Endothelial cell of umbilical vein (primary cell): ENCODE measurements around the gene INPP4B. TPM values are rescaled to one million over a fixed set of nuclear protein-coding genes. Genes with fewer than 3 reads are reported as not detected.

ENCODE experiments used
- BruUV-seq: library from RNA; stranded (reverse); fragments of 400-500 nt; replicated peaks from 2 replicates; lab custom pipeline; 2021; lab: Mats Ljungman, UMichigan
- CTCF ChIA-PET: fragments of 300-600, 350-600 bp; sonication (Branson Sonifier 250); formaldehyde crosslinking; loops from one replicate; lab custom pipeline; 2021; ENCODE audit warnings: antibody characterized with exemption, inconsistent platforms; lab: Charles Lee
- POLR2A ChIA-PET: fragments of 300-600, 350-600 bp; sonication (Branson Sonifier 250); formaldehyde crosslinking; loops from one replicate; lab custom pipeline; 2021; ENCODE audit warnings: antibody characterized with exemption, inconsistent platforms; lab: Charles Lee
- DNase-seq: peaks from one replicate; pipeline ENCODE4 v3.0.0-alpha.2; 2011; ENCODE audit warnings: low read depth, low spot score
- FAIRE-seq: peaks from 2 replicates; lab custom pipeline; 2011; peaks lifted over from hg19 to GRCh38; lab: Jason Lieb, UNC
- H2AFZ ChIP-seq: 2 replicates; pipeline ENCODE4 v1.6.0; 2012; ENCODE audit warnings: low read depth, low read length, control low read depth, inconsistent platforms
- H3K27ac ChIP-seq: 2 replicates; pipeline ENCODE4 v1.5.1; 2011; ENCODE audit warnings: low read depth, mild to moderate bottlenecking, control low read depth, low read length, moderate library complexity; ENCODE audit not compliant: insufficient read depth
- H3K27me3 ChIP-seq, 2 experiments: 2 replicates each; pipeline versions ENCODE4 v1.6.0 to v1.6.1; 2011; ENCODE audit warnings: low read length in 2 of 2, mixed read lengths in 1 of 2; ENCODE audit not compliant: control insufficient read depth in 2 of 2, insufficient read depth in 2 of 2
- H3K36me3 ChIP-seq, 2 experiments: 2 replicates in 1 of 2; 3 replicates in 1 of 2; pipeline ENCODE4 v1.5.1; 2011; ENCODE audit warnings: low read length in 2 of 2, mild to moderate bottlenecking in 1 of 2, moderate library complexity in 1 of 2; ENCODE audit not compliant: control insufficient read depth in 2 of 2, insufficient read depth in 2 of 2; ENCODE audit errors: extremely low read depth in 1 of 2
- H3K4me1 ChIP-seq: 3 replicates; pipeline ENCODE4 v1.5.1; 2011; ENCODE audit warnings: mild to moderate bottlenecking, low read length; ENCODE audit not compliant: control insufficient read depth, insufficient read depth; ENCODE audit errors: extremely low read depth
- H3K4me2 ChIP-seq: 2 replicates; pipeline ENCODE4 v1.6.1; 2011; ENCODE audit warnings: low read length, control low read depth, mixed read lengths; ENCODE audit not compliant: insufficient read depth
- H3K4me3 ChIP-seq, 3 experiments: fragments of 200-600 bp in 1 of 3; sonication (generic), shearing (Covaris generic) in 1 of 3; replicated peaks in 1 of 3; 2 replicates each; pipeline ENCODE4 v1.5.1; 2011 to 2016; ENCODE audit warnings: control low read depth in 3 of 3, low read length in 3 of 3, mild to moderate bottlenecking in 2 of 3, inconsistent platforms in 1 of 3, low read depth in 1 of 3, moderate library complexity in 1 of 3; ENCODE audit not compliant: insufficient read depth in 1 of 3
- H3K79me2 ChIP-seq: 2 replicates; pipeline ENCODE4 v1.6.0; 2012; ENCODE audit warnings: low read length, inconsistent platforms; ENCODE audit not compliant: control insufficient read depth, insufficient read depth
- H3K9ac ChIP-seq: replicated peaks from 2 replicates; pipeline ENCODE3; 2011; ENCODE audit warnings: low read length, control low read depth; ENCODE audit not compliant: insufficient read depth; ENCODE audit errors: extremely low read depth
- H3K9me1 ChIP-seq: replicated peaks from 3 replicates; pipeline ENCODE4 v1.6.0; 2011; ENCODE audit warnings: mild to moderate bottlenecking, low read length; ENCODE audit not compliant: control insufficient read depth, insufficient read depth; ENCODE audit errors: extremely low read depth
- H3K9me3 ChIP-seq: replicated peaks from 2 replicates; pipeline ENCODE4 v1.5.1; 2012; ENCODE audit warnings: low read length, inconsistent platforms; ENCODE audit not compliant: control insufficient read depth, insufficient read depth
- H4K20me1 ChIP-seq: replicated peaks from 2 replicates; pipeline ENCODE3; 2011; ENCODE audit warnings: mild to moderate bottlenecking, low read length; ENCODE audit not compliant: control insufficient read depth, insufficient read depth; ENCODE audit errors: extremely low read depth
- CTCF ChIP-seq, 2 donors: IDR thresholded peaks; 1 replicate in 1 of 2; 2 replicates in 1 of 2; pipeline ENCODE4 v1.5.1; 2011; ENCODE audit warnings: low read length in 2 of 2, mild to moderate bottlenecking in 2 of 2, moderate library complexity in 2 of 2, control low read depth in 1 of 2, inconsistent platforms in 1 of 2, low read depth in 1 of 2; ENCODE audit not compliant: insufficient read depth in 1 of 2; ENCODE audit errors: extremely low read depth in 1 of 2
- EZH2 ChIP-seq: IDR thresholded peaks from 2 replicates; pipeline ENCODE4 v1.6.1; 2012; ENCODE audit warnings: borderline replicate concordance, low read depth, mild to moderate bottlenecking, moderate library complexity, low read length, inconsistent platforms; ENCODE audit not compliant: severe bottlenecking
- FOS ChIP-seq: IDR thresholded peaks from 2 replicates; pipeline ENCODE4 v1.6.1; 2011; ENCODE audit warnings: mild to moderate bottlenecking, low read length, moderate library complexity, borderline replicate concordance; ENCODE audit not compliant: insufficient read depth
- GATA2 ChIP-seq: IDR thresholded peaks from 2 replicates; pipeline ENCODE4 v1.7.0; 2011; ENCODE audit warnings: low read depth, mild to moderate bottlenecking, moderate library complexity, mixed read lengths, low read length; ENCODE audit not compliant: insufficient read length, insufficient read depth
- JUN ChIP-seq: IDR thresholded peaks from 2 replicates; pipeline ENCODE4 v1.6.1; 2011; ENCODE audit warnings: borderline replicate concordance, low read depth; ENCODE audit not compliant: insufficient read length, insufficient read depth
- MYC ChIP-seq: IDR thresholded peaks from one replicate; pipeline ENCODE4 v1.6.1; 2011; ENCODE audit warnings: mild to moderate bottlenecking, low read depth, low read length
- POLR2A ChIP-seq: IDR thresholded peaks from 2 replicates; pipeline ENCODE4 v1.6.1; 2012; ENCODE audit warnings: low read depth, mild to moderate bottlenecking, control low read depth, low read length
- dilution Hi-C: fragments of 300-500 bp; cut with MboI; formaldehyde crosslinking; loops from one replicate; pipeline ENCODE4 v1.15.0; 2019; ENCODE audit warnings: low sequenced_read_pairs; ENCODE audit not compliant: extremely low pct_ligation_motif_present
- intact Hi-C: fragments of 100-400 bp; cut with micrococcal nuclease; formaldehyde crosslinking; loops from one replicate; pipeline ENCODE4 v1.10.0; 2022
- polyA plus RNA-seq, 4 experiments: library from polyadenylated mRNA; depleted of rRNA in 3 of 4; stranded (reverse) in 3 of 4; unstranded in 1 of 4; fragments of >200 nt; gene quantifications; 2 replicates each; pipeline versions ENCODE4 v1.2.1 to v1.2.3, GENCODE V29; 2011 to 2012; ENCODE audit warnings: missing spikeins in 1 of 4
- total RNA-seq: library from RNA; stranded (reverse); gene quantifications from 2 replicates; pipeline ENCODE4 v1.2.3, GENCODE V29; 2021

Gene INPP4B
- total and polyA plus RNA-seq, 2 donors (not counting 3 experiments of a cell fraction or from before 2014, with no cell fraction given): 0.41 to 3.1 TPM

- intact Hi-C loops (no loop called here), dilution Hi-C loops (no loop called here)
- BruUV-seq: no TSS peak
- H3K4me3 ChIP-seq: no peak overlapping the region
- TF ChIP-seq POLR2A: no peak
- no peak for TF ChIP-seq EZH2
- TF ChIP-seq CTCF (IDR thresholded peaks at IDR 0.05; ENCODE audit: extremely low read depth in 1 of 2, insufficient read depth in 1 of 2, low read depth in 1 of 2, low read length in 2 of 2): no peak
- no peak for TF ChIP-seq MYC
- TF ChIP-seq FOS: no peak
- TF ChIP-seq JUN: no peak
- TF ChIP-seq GATA2: no peak
- POLR2A ChIA-PET: no interaction called here
- H3K79me2 ChIP-seq: no peaks in the 10 kb centered on the region
- H3K9ac ChIP-seq: no peak overlapping the region
- no peaks in the 10 kb centered on the region for H3K4me1 ChIP-seq
- no peak overlapping the region for H3K27ac ChIP-seq
- H3K27me3 ChIP-seq: no peaks in the 10 kb centered on the region
- DNase-seq (no peak), FAIRE-seq (no peak)
- H3K9me1 ChIP-seq: no peaks in the 10 kb centered on the region
- CTCF ChIA-PET: interaction anchor here (2.0 to 2.7 kb wide), 2 partner anchors 10 to 13 kb away, joined by 6 to 12 read pairs; no protein-coding TSS in a partner anchor
- H4K20me1 ChIP-seq: no peaks in the 10 kb centered on the region
- H3K9me3 ChIP-seq: no peaks in the 10 kb centered on the region
- H2AFZ ChIP-seq: no peak overlapping the region
- H3K4me2 ChIP-seq: no peak overlapping the region
- H3K36me3 ChIP-seq: no peaks in the 10 kb centered on the region
These were observed 561.5 kb downstream of the INPP4B start for GRCh38 chr4:142284402-142285221.
